Fibroblast of peridontal ligament (primary cell): ENCODE data around the gene KHDRBS2.

Source experiments
- DNase-seq: peaks from one replicate; pipeline ENCODE4 v3.0.0-alpha.2; 2010; ENCODE audit errors: extremely low read depth

Gene KHDRBS2

GRCh38 chr6:62035952-62036351, 250.1 kb downstream of the KHDRBS2 start:
- DNase-seq, result no peak

DNA sequence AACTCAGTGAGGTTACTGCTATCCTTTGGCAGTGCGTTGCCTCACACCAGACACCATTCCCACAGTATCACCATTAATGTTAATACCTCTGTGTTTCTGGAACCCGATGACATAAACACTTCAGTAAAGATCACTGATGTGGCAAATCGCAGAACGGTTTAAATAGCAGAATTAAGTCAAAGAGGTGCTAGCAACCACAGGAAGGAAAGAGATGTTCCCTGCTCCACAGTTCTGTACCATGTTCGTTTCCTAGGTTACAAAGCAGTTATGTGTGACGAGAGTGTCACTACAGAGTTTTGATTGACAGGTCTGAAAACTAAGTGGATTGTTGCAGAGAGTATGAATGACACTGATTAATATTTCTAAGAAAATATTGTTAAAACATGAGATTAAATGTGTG, 272.3 kb downstream of the KHDRBS2 start:
- DNase-seq, result no peak

GRCh38 chr6:62009445-62009844, 276.6 kb downstream of the KHDRBS2 start:
- no peak for DNase-seq

GRCh38 chr6:61989616-61990015, 296.4 kb downstream of the KHDRBS2 start:
- no peak for DNase-seq

DNA sequence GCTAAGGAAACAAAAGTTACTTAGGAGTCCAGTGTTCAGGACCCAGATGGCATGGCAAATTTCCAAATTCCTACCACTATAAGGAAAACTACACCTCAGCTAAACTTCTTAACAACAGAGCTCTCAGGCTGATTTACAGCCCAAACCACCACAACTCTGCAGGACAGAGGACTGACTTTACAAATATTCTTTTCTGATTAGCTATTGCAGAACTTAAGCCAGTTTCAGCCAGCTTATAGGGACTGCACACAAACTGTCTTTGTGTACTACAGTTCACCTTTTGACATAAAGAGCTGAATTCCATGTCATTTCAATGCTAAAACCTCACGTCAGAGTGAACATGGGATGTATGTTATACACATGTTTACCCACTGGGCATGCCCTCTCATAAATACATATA, 305.4 kb downstream of the KHDRBS2 start:
- DNase-seq, result no peak

- DNase-seq, result no peak
Measured at GRCh38 chr6:61977947-61978346, 308.1 kb downstream of the KHDRBS2 start.

DNA sequence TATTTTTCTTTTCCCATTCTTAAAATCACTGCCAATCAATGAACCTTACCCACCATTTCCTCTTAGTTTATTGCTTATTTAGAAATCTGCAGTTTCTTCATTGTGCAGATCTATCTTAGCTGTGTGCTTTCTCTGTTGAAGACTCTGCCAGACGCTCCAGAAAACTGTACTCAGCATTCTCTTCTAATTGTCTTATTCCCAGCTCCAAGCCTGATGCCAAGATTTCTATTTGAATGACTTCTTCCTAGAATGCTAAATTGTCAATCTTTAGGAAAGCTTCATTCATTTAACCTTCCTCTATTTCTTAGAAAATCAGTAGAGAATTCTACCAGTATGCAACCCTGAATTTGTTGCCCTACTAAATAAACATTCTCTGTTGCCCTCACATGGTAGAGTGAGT, 308.9 kb downstream of the KHDRBS2 start:
- DNase-seq, result no peak

GRCh38 chr6:61959196-61959595, 326.8 kb downstream of the KHDRBS2 start:
- no peak for DNase-seq

- no peak for DNase-seq
Measured at GRCh38 chr6:61953851-61954250, 332.2 kb downstream of the KHDRBS2 start.

- no peak for DNase-seq
Measured at GRCh38 chr6:61951586-61951985, 334.4 kb downstream of the KHDRBS2 start.

DNA sequence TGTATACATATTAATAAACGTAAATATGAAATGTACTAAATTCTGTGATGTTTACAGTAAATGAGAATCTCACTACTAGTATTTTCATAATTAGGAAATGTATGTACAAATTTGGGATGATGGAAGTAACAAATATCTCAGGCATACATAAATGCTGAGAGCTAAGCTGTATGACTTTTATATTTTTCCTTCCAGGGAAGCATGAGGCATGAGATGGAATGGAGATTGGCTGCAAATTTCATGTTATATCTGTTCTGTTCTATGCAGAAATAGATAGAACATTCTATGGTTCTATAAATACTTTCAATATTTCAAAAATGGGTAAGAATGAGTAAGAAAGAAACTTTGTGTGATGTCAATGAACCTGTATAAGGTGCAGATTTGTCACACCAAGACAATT, 335.2 kb downstream of the KHDRBS2 start:
- no peak for DNase-seq

DNA sequence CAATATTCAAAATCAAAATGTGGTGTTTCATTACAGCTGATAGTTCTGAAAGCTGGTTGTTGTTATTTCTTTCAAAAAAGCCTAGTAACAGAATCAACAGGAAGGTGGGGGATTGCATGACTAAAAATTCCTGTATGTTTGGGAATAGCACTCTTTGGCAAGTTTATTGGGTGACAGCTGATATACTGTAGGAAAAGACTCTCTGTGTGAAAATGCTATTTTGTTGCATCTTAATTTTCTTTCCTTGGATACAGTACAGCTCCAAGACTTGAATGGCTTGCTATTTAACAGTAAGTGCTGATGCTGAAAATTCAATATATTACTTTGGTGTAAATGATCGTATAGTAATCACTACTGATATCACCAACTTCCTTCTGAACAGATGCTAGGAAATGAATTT, 336.1 kb downstream of the KHDRBS2 start:
- DNase-seq, result no peak

DNA sequence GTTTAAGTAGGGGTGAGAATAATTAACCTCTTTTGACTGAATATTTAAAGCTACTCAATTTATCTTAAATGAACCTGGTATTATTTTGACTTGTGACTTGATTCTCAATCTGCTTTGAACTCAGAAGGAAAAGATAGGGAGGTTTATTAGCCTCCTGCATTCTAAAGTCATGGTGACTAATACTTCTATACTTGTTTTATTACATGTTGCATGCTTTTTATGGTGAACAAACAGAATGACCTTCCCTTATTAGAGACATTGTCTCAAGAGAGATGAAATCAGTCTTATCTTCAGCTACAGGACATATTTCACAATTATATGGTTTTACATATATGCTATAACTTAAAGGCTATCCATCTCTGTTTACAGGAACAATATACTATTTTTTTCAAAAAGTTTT, 336.9 kb downstream of the KHDRBS2 start:
- no peak for DNase-seq

- DNase-seq, result no peak
Measured at GRCh38 chr6:61947311-61947947, 338.6 kb downstream of the KHDRBS2 start.

GRCh38 chr6:61940919-61941318, 345.1 kb downstream of the KHDRBS2 start:
- DNase-seq, result no peak

GRCh38 chr6:61935242-61935846, 350.7 kb downstream of the KHDRBS2 start:
- DNase-seq, result no peak

GRCh38 chr6:61909486-61909885, 376.5 kb downstream of the KHDRBS2 start:
- DNase-seq, result no peak

DNA sequence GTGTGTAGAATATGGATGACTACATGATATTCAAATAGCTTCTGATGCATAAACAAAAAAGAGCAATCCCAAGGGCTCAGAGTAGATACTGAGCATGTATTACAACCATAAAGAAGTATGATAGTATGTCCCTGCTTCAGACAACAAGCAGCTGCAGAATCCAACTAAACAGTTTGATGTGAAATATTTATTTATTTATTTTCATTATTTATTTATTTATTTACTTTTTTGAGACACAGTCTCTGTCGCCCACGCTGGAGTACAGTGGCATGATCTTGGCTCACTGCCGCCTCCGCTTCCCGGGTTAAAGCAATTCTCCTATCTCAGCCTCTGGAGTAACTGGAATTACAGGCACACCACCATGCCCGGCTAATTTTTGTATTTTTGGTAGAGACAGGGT, 384.3 kb downstream of the KHDRBS2 start:
- DNase-seq, result no peak

DNA sequence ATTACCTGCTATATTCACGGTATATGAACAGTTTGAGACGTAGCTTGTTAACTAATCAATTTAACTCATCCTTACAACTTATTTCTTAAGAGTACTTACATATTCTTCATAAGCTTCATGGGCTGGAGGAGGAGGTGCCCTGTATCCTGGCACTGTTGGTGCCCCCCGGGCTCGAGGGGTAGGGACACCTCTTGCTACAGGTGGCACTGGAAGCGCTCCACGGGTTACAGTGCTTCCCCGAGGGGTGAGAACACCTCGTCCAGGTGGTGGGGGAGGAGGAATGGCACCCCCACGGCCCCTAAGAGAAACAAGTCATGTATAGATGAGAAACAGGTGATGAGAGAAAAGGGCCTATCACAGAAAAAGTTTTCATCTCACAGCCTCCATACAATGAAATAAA, 391.5 kb downstream of the KHDRBS2 start:
- DNase-seq, result no peak

- DNase-seq, result no peak
Measured at GRCh38 chr6:61887423-61887822, 398.6 kb downstream of the KHDRBS2 start.

GRCh38 chr6:61886608-61887259, 399.3 kb downstream of the KHDRBS2 start:
- DNase-seq, result no peak

DNA sequence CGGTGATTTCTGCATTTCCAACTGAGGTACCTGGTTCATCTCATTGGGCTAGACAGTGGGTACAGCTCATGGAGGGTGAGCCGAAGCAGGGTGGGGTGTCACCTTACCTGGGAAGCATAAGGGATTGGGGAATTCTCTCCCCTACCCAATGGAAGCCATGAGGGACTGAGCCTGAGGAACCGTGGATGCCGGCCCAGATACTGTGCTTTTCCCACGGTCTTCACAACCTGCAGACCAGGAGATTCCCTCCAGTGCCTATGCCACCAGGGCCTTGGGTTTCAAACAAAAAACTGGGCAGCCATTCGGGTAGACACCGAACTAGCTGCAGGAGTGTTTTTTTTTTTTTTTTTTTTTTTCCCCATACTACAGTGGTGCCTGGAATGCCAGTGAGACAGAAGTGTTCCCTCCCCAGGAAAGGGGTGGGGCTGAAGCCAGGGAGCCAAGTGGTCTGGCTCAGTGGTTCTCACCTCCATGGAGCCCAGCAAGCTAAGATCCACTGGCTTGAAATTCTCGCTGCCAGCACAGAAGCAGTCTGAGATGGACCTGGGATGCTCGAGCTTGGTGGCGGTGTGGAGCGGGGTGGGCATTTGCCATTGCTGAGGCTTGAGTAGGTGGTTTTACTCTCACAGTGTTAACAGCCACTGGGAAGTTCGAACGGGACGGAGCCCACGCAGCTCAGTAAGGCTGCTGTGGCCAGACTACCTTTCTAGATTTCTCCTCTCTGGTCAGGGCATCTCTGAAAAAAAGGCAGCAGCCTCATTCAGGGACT, 416.2 kb downstream of the KHDRBS2 start:
- no peak for DNase-seq
